HEK293 (cell line): ENCODE results near the gene DAPK2.
A peak's percentile ranks its signal among the peaks of the same experiment; 100 is the strongest.

Experiments used
- CTCF ChIA-PET: fragments of 350-600 bp; formaldehyde crosslinking; extraction: SDS; loops from one replicate; lab custom pipeline; 2021; ENCODE audit warnings: antibody characterized with exemption; lab: Yijun Ruan, JAX
- POLR2A ChIA-PET: fragments of 300-600 bp; formaldehyde crosslinking; extraction: SDS; loops from one replicate; lab custom pipeline; 2020; ENCODE audit warnings: antibody characterized with exemption, inconsistent platforms; lab: Yijun Ruan, JAX
- H3K27ac ChIP-seq: fragments of 200-500 bp; sonication (Bioruptor generic); 2 replicates; pipeline ENCODE4 v1.5.1; 2014; ENCODE audit warnings: low read depth, low read length, control low read depth, inconsistent platforms; ENCODE audit errors: extremely low read depth
- H3K36me3 ChIP-seq, 2 experiments: fragments of 200-500 bp in 1 of 2; sonication (Bioruptor generic) in 1 of 2; 1 replicate in 1 of 2; 2 replicates in 1 of 2; pipeline ENCODE4 v1.5.1; 2014 to 2017; ENCODE audit warnings: inconsistent platforms in 2 of 2, low read length in 2 of 2; ENCODE audit not compliant: control insufficient read depth in 2 of 2, insufficient read depth in 1 of 2
- H3K4me1 ChIP-seq: fragments of 200-500 bp; sonication (Bioruptor generic); 2 replicates; pipeline ENCODE4 v1.5.1; 2014; ENCODE audit warnings: mild to moderate bottlenecking, low read length, inconsistent platforms; ENCODE audit not compliant: control insufficient read depth, insufficient read depth
- H3K4me3 ChIP-seq: 2 replicates; pipeline ENCODE4 v1.5.1; 2011; ENCODE audit warnings: low read depth, mild to moderate bottlenecking, control low read depth, low read length, moderate library complexity
- H3K9me3 ChIP-seq: fragments of 200-500 bp; sonication (Bioruptor generic); 2 replicates; pipeline ENCODE4 v1.5.1; 2014; ENCODE audit warnings: low read depth, low read length, inconsistent platforms; ENCODE audit not compliant: control insufficient read depth, insufficient read depth
- EGR2 ChIP-seq: fragments of 450-650 bp; formaldehyde crosslinking; IDR thresholded peaks from 2 replicates; pipeline ENCODE4 v1.5.1; 2016; ENCODE audit warnings: low read depth, missing biosample characterization, missing genetic modification characterization
- KLF10 ChIP-seq: fragments of 450-650 bp; IDR thresholded peaks from 2 replicates; pipeline ENCODE4 v1.5.1; 2018; ENCODE audit warnings: missing biosample characterization, mild to moderate bottlenecking, missing genetic modification characterization
- PRDM4 ChIP-seq: fragments of 450-650 bp; formaldehyde crosslinking; IDR thresholded peaks from 2 replicates; pipeline ENCODE4 v1.5.1; 2017; ENCODE audit warnings: missing biosample characterization, missing genetic modification characterization
- REPIN1 ChIP-seq: fragments of 450-650 bp; formaldehyde crosslinking; IDR thresholded peaks from 2 replicates; pipeline ENCODE4 v1.5.1; 2017; ENCODE audit warnings: missing biosample characterization, missing genetic modification characterization, low read depth
- SCRT1 ChIP-seq: fragments of 450-650 bp; formaldehyde crosslinking; IDR thresholded peaks from 2 replicates; pipeline ENCODE4 v1.5.1; 2016; ENCODE audit warnings: missing biosample characterization, missing genetic modification characterization, borderline replicate concordance
- ZIC2 ChIP-seq: fragments of 450-650 bp; formaldehyde crosslinking; IDR thresholded peaks from 2 replicates; pipeline ENCODE4 v1.5.1; 2016; ENCODE audit warnings: missing biosample characterization, missing genetic modification characterization
- ZNF2 ChIP-seq: fragments of 450-650 bp; formaldehyde crosslinking; IDR thresholded peaks from 2 replicates; pipeline ENCODE4 v1.5.1; 2016; ENCODE audit warnings: missing biosample characterization, missing genetic modification characterization
- ZNF221 ChIP-seq: fragments of 450-650 bp; formaldehyde crosslinking; IDR thresholded peaks from 2 replicates; pipeline ENCODE4 v1.5.1; 2017; ENCODE audit warnings: missing biosample characterization, missing genetic modification characterization, borderline replicate concordance
- ZNF311 ChIP-seq: fragments of 450-650 bp; formaldehyde crosslinking; IDR thresholded peaks from 2 replicates; pipeline ENCODE4 v1.5.1; 2017; ENCODE audit warnings: missing biosample characterization, missing genetic modification characterization, borderline replicate concordance
- ZNF341 ChIP-seq: fragments of 450-650 bp; formaldehyde crosslinking; IDR thresholded peaks from 2 replicates; pipeline ENCODE4; 2016; ENCODE audit warnings: low read depth, missing biosample characterization, missing genetic modification characterization
- ZNF37A ChIP-seq: fragments of 450-650 bp; IDR thresholded peaks from 2 replicates; pipeline ENCODE4 v1.5.1; 2018; ENCODE audit warnings: missing biosample characterization, missing genetic modification characterization
- ZNF558 ChIP-seq: fragments of 450-650 bp; formaldehyde crosslinking; IDR thresholded peaks from 2 replicates; pipeline ENCODE4 v1.5.1; 2016; ENCODE audit warnings: missing biosample characterization, missing genetic modification characterization
- ZNF561 ChIP-seq: fragments of 450-650 bp; IDR thresholded peaks from 2 replicates; pipeline ENCODE4 v1.5.1; 2018; ENCODE audit warnings: missing biosample characterization, missing genetic modification characterization, borderline replicate concordance
- ZNF747 ChIP-seq: fragments of 450-650 bp; formaldehyde crosslinking; IDR thresholded peaks from 2 replicates; pipeline ENCODE4 v1.5.1; 2016; ENCODE audit warnings: missing biosample characterization, missing genetic modification characterization
- ZXDB ChIP-seq: fragments of 450-650 bp; formaldehyde crosslinking; IDR thresholded peaks from 2 replicates; pipeline ENCODE4 v1.5.1; 2016; ENCODE audit warnings: missing biosample characterization, missing genetic modification characterization
- TF ChIP-seq, protein P1 (sequence below): fragments of 450-650 bp; formaldehyde crosslinking; IDR thresholded peaks from 2 replicates; pipeline ENCODE4 v1.5.1; 2016; ENCODE audit warnings: missing biosample characterization, missing genetic modification characterization
- TF ChIP-seq, protein P2 (sequence below): fragments of 450-650 bp; formaldehyde crosslinking; IDR thresholded peaks from 2 replicates; pipeline ENCODE4 v1.5.1; 2016; ENCODE audit warnings: missing biosample characterization, missing genetic modification characterization

DAPK2 gene

GRCh38 chr15:63998489-63998888 is 47.8 kb downstream of the DAPK2 start:
- H3K36me3 ChIP-seq, result no peaks in the 10 kb centered on the region
- ChIA-PET POLR2A (no interaction called here), CTCF (no interaction called here)
- H3K9me3 ChIP-seq, result no peaks in the 10 kb centered on the region
- no peak overlapping the region for H3K27ac ChIP-seq
- H3K4me3 ChIP-seq, result no peak overlapping the region
- TF ChIP-seq ZNF561 (tag by site-specific recombination), result no peak
- no peak for TF ChIP-seq ZNF558
- no peak for TF ChIP-seq ZXDB (tag by site-specific recombination)
- no peak for TF ChIP-seq REPIN1 (tag by site-specific recombination)
- TF ChIP-seq ZNF37A (tag by site-specific recombination), result no peak
- no peak for TF ChIP-seq ZNF2 (tag by site-specific recombination)
- TF ChIP-seq ZIC2 (tag by site-specific recombination), result peak; percentile 75
- TF ChIP-seq ZNF221 (tag by site-specific recombination), result no peak
- TF ChIP-seq, all 188 proteins: peak for 1
- no peaks in the 10 kb centered on the region for H3K4me1 ChIP-seq

DNA sequence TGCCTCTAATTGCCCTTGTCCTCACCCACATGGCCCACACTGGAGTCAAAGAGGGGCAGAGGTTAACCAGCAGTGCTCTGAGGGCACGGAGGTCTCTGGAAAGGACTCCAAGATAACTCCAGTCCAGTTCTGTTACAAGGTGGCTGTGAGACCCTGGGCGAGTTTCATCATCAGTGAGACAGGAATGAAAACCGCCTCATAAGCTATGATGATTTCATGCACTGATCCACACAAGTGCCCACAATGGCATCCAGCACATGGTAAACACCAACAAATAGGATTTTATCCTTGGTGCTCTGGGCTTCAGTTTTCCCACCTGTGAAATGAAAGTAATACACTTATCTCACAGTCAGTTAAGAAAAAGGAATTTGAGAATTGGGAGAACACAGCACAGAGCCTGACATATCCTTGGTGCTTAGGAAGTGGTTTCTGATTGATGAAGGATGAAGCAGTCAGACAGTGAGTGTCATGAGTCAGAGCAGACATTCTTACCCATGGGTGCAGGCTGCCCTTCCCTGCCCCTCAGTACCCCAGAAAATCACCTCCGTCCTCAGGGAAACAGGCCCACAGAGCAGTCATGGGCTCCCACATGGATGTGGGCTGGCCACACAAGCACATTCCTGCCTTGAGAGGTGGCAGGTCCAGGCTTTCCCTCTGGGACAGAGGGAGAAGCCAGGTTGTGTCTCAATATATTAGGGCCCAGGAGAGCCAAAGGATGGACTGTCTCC is 48.4 kb downstream of the DAPK2 start:
- H3K4me1 ChIP-seq, result no peaks in the 10 kb centered on the region
- CTCF ChIA-PET, result no interaction called here

More for the DNA sequence above, 48.4 kb downstream of the DAPK2 start:
- Histone ChIP-seq H3K36me3 (no peaks in the 10 kb centered on the region), H3K4me3 (no peak overlapping the region), H3K9me3 (no peaks in the 10 kb centered on the region), H3K27ac (no peak overlapping the region)
- POLR2A ChIA-PET, result no interaction called here
- TF ChIP-seq ZNF341 (tag by site-specific recombination), result no peak
- TF ChIP-seq, protein P1, sequence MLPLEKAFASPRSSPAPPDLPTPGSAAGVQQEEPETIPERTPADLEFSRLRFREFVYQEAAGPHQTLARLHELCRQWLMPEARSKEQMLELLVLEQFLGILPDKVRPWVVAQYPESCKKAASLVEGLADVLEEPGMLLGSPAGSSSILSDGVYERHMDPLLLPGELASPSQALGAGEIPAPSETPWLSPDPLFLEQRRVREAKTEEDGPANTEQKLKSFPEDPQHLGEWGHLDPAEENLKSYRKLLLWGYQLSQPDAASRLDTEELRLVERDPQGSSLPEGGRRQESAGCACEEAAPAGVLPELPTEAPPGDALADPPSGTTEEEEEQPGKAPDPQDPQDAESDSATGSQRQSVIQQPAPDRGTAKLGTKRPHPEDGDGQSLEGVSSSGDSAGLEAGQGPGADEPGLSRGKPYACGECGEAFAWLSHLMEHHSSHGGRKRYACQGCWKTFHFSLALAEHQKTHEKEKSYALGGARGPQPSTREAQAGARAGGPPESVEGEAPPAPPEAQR (tag by site-specific recombination), result no peak
- no peak for TF ChIP-seq ZNF747 (tag by site-specific recombination)
- no peak; the same call in 1 of the 2 replicates for TF ChIP-seq EGR2 (tag by site-specific recombination)
- TF ChIP-seq SCRT1, result no peak
- TF ChIP-seq, protein P2, sequence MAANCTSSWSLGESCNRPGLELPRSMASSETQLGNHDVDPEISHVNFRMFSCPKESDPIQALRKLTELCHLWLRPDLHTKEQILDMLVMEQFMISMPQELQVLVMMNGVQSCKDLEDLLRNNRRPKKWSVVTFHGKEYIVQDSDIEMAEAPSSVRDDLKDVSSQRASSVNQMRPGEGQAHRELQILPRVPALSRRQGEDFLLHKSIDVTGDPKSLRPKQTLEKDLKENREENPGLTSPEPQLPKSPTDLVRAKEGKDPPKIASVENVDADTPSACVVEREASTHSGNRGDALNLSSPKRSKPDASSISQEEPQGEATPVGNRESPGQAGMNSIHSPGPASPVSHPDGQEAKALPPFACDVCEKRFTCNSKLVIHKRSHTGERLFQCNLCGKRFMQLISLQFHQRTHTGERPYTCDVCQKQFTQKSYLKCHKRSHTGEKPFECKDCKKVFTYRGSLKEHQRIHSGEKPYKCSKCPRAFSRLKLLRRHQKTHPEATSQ (tag by site-specific recombination), result no peak
- TF ChIP-seq ZNF311 (tag by site-specific recombination), result no peak
- no peak for TF ChIP-seq PRDM4 (tag by site-specific recombination)
- TF ChIP-seq KLF10 (tag by site-specific recombination), result no peak
